Measurements from ENCODE around the gene CTTN. TPM values are rescaled to one million over a fixed set of nuclear protein-coding genes. Genes with fewer than 3 reads are reported as not detected.
A peak's percentile ranks its signal among the peaks of the same experiment; 100 is the strongest.

The CTTN gene
- total and polyA plus RNA-seq, 9 of the 15 experiments (the other 6 are each of a cell fraction or from before 2014, with no cell fraction given): 9.9 to 158 (median 99.7) TPM

GRCh38 chr11:70420008-70420464, 21.7 kb downstream of the CTTN start (continued):
- TF ChIP-seq PREB (CRISPR knock-in tag; IDR thresholded peaks at IDR 0.05) (no peak), SAFB (IDR thresholded peaks at IDR 0.05; ENCODE audit: borderline replicate concordance, low read depth, low read length) (peak; percentile 94), SP2 (IDR thresholded peaks at IDR 0.05; ENCODE audit: extremely low read depth, low read depth, low read length, poor library complexity, severe bottlenecking) (no peak), SMAD3 (CRISPR knock-in tag; conservative IDR thresholded peaks at IDR 0.05) (no peak), PKNOX1 (IDR thresholded peaks at IDR 0.05) (peak; percentile 81), HDAC1 (IDR thresholded peaks at IDR 0.05) (peak in 1 of 2 experiments; percentile 94; a peak in 2 of 4 replicates), FOXP1 (CRISPR knock-in tag; IDR thresholded peaks at IDR 0.05) (peak; percentile 79; the same call in 1 of the 2 replicates), JUND (IDR thresholded peaks at IDR 0.05; ENCODE audit: borderline replicate concordance, low read depth, low read length) (peak; percentile 99), JUND (tag; IDR thresholded peaks at IDR 0.05; ENCODE audit: borderline replicate concordance, low read depth, low read length) (peak; percentile 99), BRF2 (IDR thresholded peaks at IDR 0.05; ENCODE audit: borderline replicate concordance, insufficient read depth, insufficient read length) (no peak), PRDM10 (IDR thresholded peaks at IDR 0.05; ENCODE audit: partially characterized antibody) (no peak), CXXC5 (CRISPR knock-in tag; IDR thresholded peaks at IDR 0.05) (peak; percentile 98), CTBP1 (IDR thresholded peaks at IDR 0.05; ENCODE audit: borderline replicate concordance) (peak; percentile 96), GATAD2B (IDR thresholded peaks at IDR 0.05; ENCODE audit: borderline replicate concordance) (peak; percentile 99), NR2C2 (CRISPR knock-in tag; IDR thresholded peaks at IDR 0.05) (no peak), NR2C2 (tag; IDR thresholded peaks at IDR 0.05) (peak; percentile 83), MITF (IDR thresholded peaks at IDR 0.05) (peak; percentile 61; the same call in 1 of the 2 replicates), ZNF655 (CRISPR knock-in tag; IDR thresholded peaks at IDR 0.05) (no peak)

Measured in K562 (cell line).